Measurements from ENCODE around the gene POP5. TPM values are rescaled to one million over a fixed set of nuclear protein-coding genes. Genes with fewer than 3 reads are reported as not detected.

Gene POP5
- total RNA-seq, 1 experiment from 2014 or later, result 41.0 TPM

DNA sequence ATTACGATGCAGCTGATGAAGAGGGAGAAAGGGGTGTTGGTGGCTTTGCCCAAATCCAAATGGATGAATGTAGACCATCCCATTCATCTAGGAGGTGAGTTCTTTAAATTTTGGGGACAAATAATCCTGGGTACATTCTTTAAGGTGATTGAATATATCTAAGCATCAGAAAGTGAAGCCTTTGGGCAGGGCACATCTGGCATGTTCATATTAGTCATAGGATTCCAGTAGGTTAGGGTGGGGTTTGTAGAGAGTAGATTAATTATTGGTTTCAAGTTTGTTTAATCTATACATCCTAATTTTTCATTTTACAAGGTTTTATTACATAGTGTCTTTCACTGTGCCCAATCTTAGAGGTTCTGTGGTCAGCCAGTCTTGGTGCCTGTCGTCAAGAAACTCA lies 23.6 kb downstream of the POP5 start:
- H3K4me1 ChIP-seq (ENCODE audit: insufficient read depth, low read length, poor library complexity, severe bottlenecking), result no peaks in the 10 kb centered on the region
- H3K9me3 ChIP-seq (ENCODE audit: low read depth, low read length, poor library complexity, severe bottlenecking), result no peaks in the 10 kb centered on the region
- TF ChIP-seq, protein P1, sequence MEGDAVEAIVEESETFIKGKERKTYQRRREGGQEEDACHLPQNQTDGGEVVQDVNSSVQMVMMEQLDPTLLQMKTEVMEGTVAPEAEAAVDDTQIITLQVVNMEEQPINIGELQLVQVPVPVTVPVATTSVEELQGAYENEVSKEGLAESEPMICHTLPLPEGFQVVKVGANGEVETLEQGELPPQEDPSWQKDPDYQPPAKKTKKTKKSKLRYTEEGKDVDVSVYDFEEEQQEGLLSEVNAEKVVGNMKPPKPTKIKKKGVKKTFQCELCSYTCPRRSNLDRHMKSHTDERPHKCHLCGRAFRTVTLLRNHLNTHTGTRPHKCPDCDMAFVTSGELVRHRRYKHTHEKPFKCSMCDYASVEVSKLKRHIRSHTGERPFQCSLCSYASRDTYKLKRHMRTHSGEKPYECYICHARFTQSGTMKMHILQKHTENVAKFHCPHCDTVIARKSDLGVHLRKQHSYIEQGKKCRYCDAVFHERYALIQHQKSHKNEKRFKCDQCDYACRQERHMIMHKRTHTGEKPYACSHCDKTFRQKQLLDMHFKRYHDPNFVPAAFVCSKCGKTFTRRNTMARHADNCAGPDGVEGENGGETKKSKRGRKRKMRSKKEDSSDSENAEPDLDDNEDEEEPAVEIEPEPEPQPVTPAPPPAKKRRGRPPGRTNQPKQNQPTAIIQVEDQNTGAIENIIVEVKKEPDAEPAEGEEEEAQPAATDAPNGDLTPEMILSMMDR (conservative IDR thresholded peaks at IDR 0.05; ENCODE audit: low read depth, low read length), result no peak
- TF ChIP-seq EZH2 (IDR thresholded peaks at IDR 0.05; ENCODE audit: borderline replicate concordance, low read depth, low read length, poor library complexity, severe bottlenecking), result no peak
- DNase-seq (ENCODE audit: low spot score), result no peak
- H3K4me3 ChIP-seq (ENCODE audit: low read depth, low read length, poor library complexity, severe bottlenecking), result no peak overlapping the region
- POLR2A ChIA-PET (ENCODE audit: low non-redundant PET), result no interaction called here
- H3K27me3 ChIP-seq (replicated peaks; ENCODE audit: insufficient read depth, low read depth, low read length, poor library complexity), result no peaks in the 10 kb centered on the region
- intact Hi-C loops (cut with micrococcal nuclease; ENCODE audit: unreplicated experiment), result no loop called here
- no peak overlapping the region for H3K27ac ChIP-seq (ENCODE audit: low read depth, low read length, poor library complexity, severe bottlenecking)
- no TSS peak for BruUV-seq (replicated peaks)
- CTCF ChIA-PET, result no interaction called here
- H3K36me3 ChIP-seq (ENCODE audit: insufficient read depth, low read length, poor library complexity, severe bottlenecking), result peaks cover 77% of the 10 kb centered on the region

- Histone ChIP-seq H3K9me3 (ENCODE audit: low read depth, low read length, poor library complexity, severe bottlenecking) (no peaks in the 10 kb centered on the region), H3K4me3 (ENCODE audit: low read depth, low read length, poor library complexity, severe bottlenecking) (no peak overlapping the region), H3K27me3 (replicated peaks; ENCODE audit: insufficient read depth, low read depth, low read length, poor library complexity) (no peaks in the 10 kb centered on the region), H3K4me1 (ENCODE audit: insufficient read depth, low read length, poor library complexity, severe bottlenecking) (no peaks in the 10 kb centered on the region), H3K36me3 (ENCODE audit: insufficient read depth, low read length, poor library complexity, severe bottlenecking) (peaks cover 62% of the 10 kb centered on the region), H3K27ac (ENCODE audit: low read depth, low read length, poor library complexity, severe bottlenecking) (no peak overlapping the region)
- no TSS peak for BruUV-seq (replicated peaks)
- ChIA-PET POLR2A (ENCODE audit: low non-redundant PET) (no interaction called here), CTCF (no interaction called here)
- DNase-seq (ENCODE audit: low spot score), result no peak
- TF ChIP-seq EZH2 (IDR thresholded peaks at IDR 0.05; ENCODE audit: borderline replicate concordance, low read depth, low read length, poor library complexity, severe bottlenecking), result no peak
- TF ChIP-seq, protein P1 (conservative IDR thresholded peaks at IDR 0.05; ENCODE audit: low read depth, low read length), result no peak
- intact Hi-C loops (cut with micrococcal nuclease; ENCODE audit: unreplicated experiment), result no loop called here
Measured at GRCh38 chr12:120554678-120555077, 26.5 kb downstream of the POP5 start.

DNA sequence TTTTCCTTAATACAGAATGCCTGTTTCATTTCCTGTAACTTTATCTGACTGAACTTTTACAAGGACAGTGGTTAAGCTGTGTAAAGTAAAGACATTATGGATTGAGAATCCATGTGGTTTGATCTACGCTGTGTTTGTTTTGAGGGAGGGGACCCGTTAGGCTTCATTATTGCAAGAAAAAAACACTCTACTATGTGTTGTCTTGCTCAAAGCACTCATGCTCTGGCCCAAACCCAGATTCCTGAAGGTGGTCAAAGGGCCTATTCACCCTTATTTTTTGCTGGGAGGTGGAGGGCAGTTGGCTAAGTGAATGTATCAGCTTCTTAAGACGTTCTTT lies 35.2 kb downstream of the POP5 start:
- BruUV-seq (replicated peaks), result no TSS peak
- Histone ChIP-seq H3K9me3 (ENCODE audit: low read depth, low read length, poor library complexity, severe bottlenecking) (no peaks in the 10 kb centered on the region), H3K36me3 (ENCODE audit: insufficient read depth, low read length, poor library complexity, severe bottlenecking) (peaks cover 57% of the 10 kb centered on the region), H3K4me3 (ENCODE audit: low read depth, low read length, poor library complexity, severe bottlenecking) (no peak overlapping the region), H3K27me3 (replicated peaks; ENCODE audit: insufficient read depth, low read depth, low read length, poor library complexity) (no peaks in the 10 kb centered on the region), H3K4me1 (ENCODE audit: insufficient read depth, low read length, poor library complexity, severe bottlenecking) (no peaks in the 10 kb centered on the region), H3K27ac (ENCODE audit: low read depth, low read length, poor library complexity, severe bottlenecking) (no peak overlapping the region)
- TF ChIP-seq, protein P1 (conservative IDR thresholded peaks at IDR 0.05; ENCODE audit: low read depth, low read length), result no peak
- no peak for TF ChIP-seq EZH2 (IDR thresholded peaks at IDR 0.05; ENCODE audit: borderline replicate concordance, low read depth, low read length, poor library complexity, severe bottlenecking)
- DNase-seq (ENCODE audit: low spot score), result no peak
- ChIA-PET CTCF (no interaction called here), POLR2A (ENCODE audit: low non-redundant PET) (interaction anchor here (0.7 kb wide), 1 partner anchor 89 kb away, joined by 4 read pairs; no protein-coding TSS in a partner anchor)
- intact Hi-C loops (cut with micrococcal nuclease; ENCODE audit: unreplicated experiment), result no loop called here
